Esophagus squamous epithelium (tissue), 5 donors: ENCODE results near the gene MAEA. TPM values are rescaled to one million over a fixed set of nuclear protein-coding genes. Genes with fewer than 3 reads are reported as not detected.

Experiments used
- DNase-seq: peaks from one replicate; lab custom pipeline; 2025; lab: John Stamatoyannopoulos, UW
- H3K27ac ChIP-seq, 4 donors: fragments of 200-600 bp; sonication (generic); one replicate each; pipeline ENCODE4 v1.5.1; 2016 to 2019; ENCODE audit warnings: mild to moderate bottlenecking in 1 of 4
- H3K27me3 ChIP-seq, 4 donors: fragments of 200-600 bp; sonication (generic); 1 replicate in 3 of 4; 2 replicates in 1 of 4; pipeline versions ENCODE4 v1.5.1 to v1.6.0; 2017 to 2021; ENCODE audit warnings: antibody characterized with exemption in 1 of 4
- H3K36me3 ChIP-seq, 3 donors: fragments of 200-600 bp; sonication (generic); one replicate each; pipeline ENCODE4 v1.5.1; 2016 to 2019
- H3K4me1 ChIP-seq, 3 donors: fragments of 200-600 bp; sonication (generic); one replicate each; pipeline ENCODE4 v1.5.1; 2017 to 2019
- H3K4me3 ChIP-seq, 4 donors: fragments of 200-600 bp; sonication (generic); 1 replicate in 3 of 4; 2 replicates in 1 of 4; pipeline ENCODE4 v1.5.1; 2016 to 2019; ENCODE audit warnings: mild to moderate bottlenecking in 2 of 4, moderate library complexity in 1 of 4
- H3K9me3 ChIP-seq, 3 donors: fragments of 200-600 bp; sonication (generic); one replicate each; pipeline ENCODE4 v1.5.1; 2016 to 2019
- POLR2A ChIP-seq, 4 donors: fragments of 450-650 bp; IDR thresholded peaks; one replicate each; pipeline ENCODE4 v1.6.1; 2017; ENCODE audit warnings: antibody characterized with exemption in 4 of 4, mild to moderate bottlenecking in 4 of 4, moderate library complexity in 3 of 4
- WGBS, 2 donors: methylation state at CpG; one replicate each; pipeline ENCODE4 v1.1.5; 2018; 5-methylcytosine and 5-hydroxymethylcytosine counted together
- intact Hi-C: fragments of 100-400 bp; cut with DNase I; formaldehyde crosslinking; loops from one replicate; pipeline ENCODE4 v1.15.0; 2022
- total RNA-seq, 4 donors: library from RNA; depleted of rRNA; stranded (reverse); fragments of >200 nt; gene quantifications; one replicate each; pipeline ENCODE4 v1.1.0, GENCODE V29; 2016
- TF ChIP-seq, protein P1 (sequence below), 6 experiments: fragments of 450-650 bp in 4 of 6; fragments of 200-600 bp in 2 of 6; sonication (generic) in 2 of 6; IDR thresholded peaks; one replicate each; pipeline ENCODE4 v1.5.1; 2016 to 2019; ENCODE audit warnings: antibody characterized with exemption in 6 of 6, mild to moderate bottlenecking in 4 of 6, moderate library complexity in 4 of 6
- donor health status: DM: yes; HTN: yes; CAD: no.

Gene MAEA
- total RNA-seq, 4 donors from 2014 or later: 56.6 to 78.7 (median 67.5) TPM

DNA sequence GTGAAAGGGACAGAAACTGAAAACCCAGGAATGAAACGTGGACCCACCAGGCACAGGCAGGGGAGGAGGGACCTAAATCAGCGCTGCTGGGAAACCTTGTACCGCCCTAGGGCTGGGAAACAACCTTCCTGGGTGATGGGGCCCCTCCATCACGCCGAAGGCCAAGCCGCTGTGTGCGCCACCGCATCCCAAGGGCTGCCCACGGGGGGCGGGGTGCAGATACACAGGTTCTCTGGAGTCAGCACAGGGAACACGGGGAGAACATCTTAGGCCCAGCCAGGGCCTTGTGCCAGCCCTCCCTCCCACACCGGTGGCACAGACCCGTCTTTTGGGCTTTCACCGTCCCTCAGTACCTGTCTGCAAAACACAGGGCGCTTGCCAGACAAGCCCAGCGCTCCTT is 70.3 kb downstream of the MAEA start:
- Histone ChIP-seq H3K4me1 (peaks cover 0 to 12% (median 4%) of the 10 kb centered on the region in 3 donors), H3K4me3 (no peak overlapping the region), H3K27me3 (no peaks in the 10 kb centered on the region), H3K9me3 (no peaks in the 10 kb centered on the region), H3K27ac (peak overlapping the region in 2 of 4 donors; percentile 7 to 29), H3K36me3 (peaks cover 7 to 91% (median 10%) of the 10 kb centered on the region in 3 donors)
- TF ChIP-seq, protein P1, sequence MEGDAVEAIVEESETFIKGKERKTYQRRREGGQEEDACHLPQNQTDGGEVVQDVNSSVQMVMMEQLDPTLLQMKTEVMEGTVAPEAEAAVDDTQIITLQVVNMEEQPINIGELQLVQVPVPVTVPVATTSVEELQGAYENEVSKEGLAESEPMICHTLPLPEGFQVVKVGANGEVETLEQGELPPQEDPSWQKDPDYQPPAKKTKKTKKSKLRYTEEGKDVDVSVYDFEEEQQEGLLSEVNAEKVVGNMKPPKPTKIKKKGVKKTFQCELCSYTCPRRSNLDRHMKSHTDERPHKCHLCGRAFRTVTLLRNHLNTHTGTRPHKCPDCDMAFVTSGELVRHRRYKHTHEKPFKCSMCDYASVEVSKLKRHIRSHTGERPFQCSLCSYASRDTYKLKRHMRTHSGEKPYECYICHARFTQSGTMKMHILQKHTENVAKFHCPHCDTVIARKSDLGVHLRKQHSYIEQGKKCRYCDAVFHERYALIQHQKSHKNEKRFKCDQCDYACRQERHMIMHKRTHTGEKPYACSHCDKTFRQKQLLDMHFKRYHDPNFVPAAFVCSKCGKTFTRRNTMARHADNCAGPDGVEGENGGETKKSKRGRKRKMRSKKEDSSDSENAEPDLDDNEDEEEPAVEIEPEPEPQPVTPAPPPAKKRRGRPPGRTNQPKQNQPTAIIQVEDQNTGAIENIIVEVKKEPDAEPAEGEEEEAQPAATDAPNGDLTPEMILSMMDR (IDR thresholded peaks at IDR 0.05): no peak
- no peak for TF ChIP-seq POLR2A (IDR thresholded peaks at IDR 0.05)
- intact Hi-C loops: loop anchor here (10.0 kb wide), 1 partner anchor 265 kb away; no protein-coding TSS in a partner anchor
- 60 to 88% methylated on average over 1 to 3 of the region's 16 CpGs for WGBS, 2 donors
- no peak for DNase-seq

DNA sequence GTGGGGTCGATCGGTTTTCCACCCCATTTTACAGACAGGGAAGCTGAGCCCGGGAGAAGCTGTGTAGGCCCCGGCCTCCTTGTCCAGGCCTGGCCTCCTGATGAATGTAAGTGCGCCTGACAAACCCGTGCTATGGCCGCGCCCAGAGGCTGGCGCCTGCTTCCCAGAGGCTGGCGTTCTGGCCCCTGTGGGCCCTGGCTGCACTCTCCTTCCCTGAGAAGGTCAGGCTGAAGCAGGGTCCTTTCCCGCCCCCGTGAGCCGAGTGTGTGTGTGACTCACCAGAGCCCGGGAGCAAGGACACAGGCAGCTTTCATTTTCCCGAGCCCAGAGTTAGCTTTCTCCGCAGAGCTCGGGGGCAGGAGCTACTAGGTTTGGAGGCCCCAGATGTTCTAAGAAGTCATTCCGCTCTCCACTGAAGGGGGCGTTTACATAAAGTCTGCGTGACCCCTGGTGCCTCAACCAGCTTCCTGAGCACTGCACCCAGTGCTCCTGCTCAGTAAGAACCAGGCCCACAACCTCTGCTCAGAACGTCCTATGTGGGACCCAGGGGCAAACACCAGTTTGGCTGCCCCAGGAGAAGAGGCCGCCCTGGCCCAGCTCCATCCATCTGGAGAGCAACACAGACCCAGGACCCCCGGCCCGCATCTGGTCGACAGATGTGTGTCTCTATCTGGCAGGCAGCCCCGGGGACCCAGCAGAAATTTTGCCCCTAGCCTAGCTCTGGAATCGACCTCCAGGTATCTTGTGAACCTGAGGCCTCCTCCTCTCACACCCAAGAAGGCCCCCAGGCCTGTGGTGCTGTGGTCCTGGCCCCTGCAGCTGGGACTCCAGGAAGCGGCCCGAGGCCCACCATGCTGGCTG is 71.0 kb downstream of the MAEA start:
- TF ChIP-seq POLR2A (IDR thresholded peaks at IDR 0.05): no peak
- TF ChIP-seq, protein P1 (IDR thresholded peaks at IDR 0.05): no peak
- no peak for DNase-seq
- Histone ChIP-seq H3K36me3 (peaks cover under 1 to 91% (median 10%) of the 10 kb centered on the region in 3 donors), H3K4me3 (no peak overlapping the region), H3K9me3 (no peaks in the 10 kb centered on the region), H3K27me3 (no peaks in the 10 kb centered on the region), H3K4me1 (peaks cover 0 to 19% (median 4%) of the 10 kb centered on the region in 3 donors), H3K27ac (peak overlapping the region in 2 of 4 donors; percentile 7 to 29)
- WGBS, 2 donors: 82% methylated on average over 11 of the region's 29 CpGs; no CpG with 5 or more reads in 1 of the 2 donors
- intact Hi-C loops: no loop called here

DNA sequence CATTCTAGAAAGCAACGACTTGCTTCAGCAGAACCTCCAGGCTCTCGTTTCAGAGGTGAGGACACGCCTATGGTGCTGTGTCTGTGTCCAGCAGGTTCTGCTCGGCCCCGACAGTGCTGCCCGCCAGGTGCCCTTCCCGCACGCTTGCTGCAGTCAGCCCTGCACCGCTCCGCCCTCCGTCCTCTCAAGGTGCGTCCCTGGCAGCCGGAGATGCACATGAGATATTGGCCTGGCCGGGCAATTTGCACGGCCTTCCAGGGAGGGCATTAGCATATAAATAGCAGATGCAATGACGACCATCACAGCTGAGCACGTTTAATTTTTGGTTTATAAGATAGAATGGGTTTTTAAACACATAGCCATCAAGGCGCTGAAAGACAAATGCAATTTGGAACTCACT is 71.7 kb downstream of the MAEA start:
- H3K27ac ChIP-seq: no peak overlapping the region
- peaks cover 0 to 91% (median 9%) of the 10 kb centered on the region in 3 donors for H3K36me3 ChIP-seq
- no peak for TF ChIP-seq POLR2A (IDR thresholded peaks at IDR 0.05)
- TF ChIP-seq, protein P1 (IDR thresholded peaks at IDR 0.05): no peak
- no peak overlapping the region for H3K4me3 ChIP-seq
- H3K4me1 ChIP-seq: peaks cover 0 to 14% (median 4%) of the 10 kb centered on the region in 3 donors
- intact Hi-C loops: no loop called here
- 79 to 83% methylated on average over 10 to 18 of the region's 18 CpGs for WGBS, 2 donors
- no peak for DNase-seq
- H3K9me3 ChIP-seq: no peaks in the 10 kb centered on the region
- no peaks in the 10 kb centered on the region for H3K27me3 ChIP-seq

DNA sequence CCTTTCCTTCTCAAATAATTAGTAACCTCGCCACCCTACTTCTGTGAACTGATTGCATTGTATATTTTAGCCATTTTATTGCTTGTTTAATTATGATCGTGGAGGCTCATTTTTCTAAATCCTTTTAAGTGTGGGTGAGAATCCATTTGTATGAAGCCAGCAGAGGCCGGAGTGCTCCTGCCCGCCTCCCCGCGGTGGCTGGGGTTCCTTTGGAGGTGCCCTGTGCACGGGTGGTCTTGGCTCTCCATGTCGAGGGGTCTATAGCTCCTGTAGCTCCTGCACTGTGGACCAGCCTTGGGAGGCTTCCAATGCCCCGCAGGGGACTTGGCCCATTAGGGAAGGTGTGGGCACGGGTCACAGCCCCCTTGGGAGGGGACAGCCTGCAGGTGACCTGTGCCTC is 72.4 kb downstream of the MAEA start:
- 83 to 94% methylated on average over 6 of the region's 10 CpGs for WGBS, 2 donors
- no peaks in the 10 kb centered on the region for H3K27me3 ChIP-seq
- TF ChIP-seq POLR2A (IDR thresholded peaks at IDR 0.05): no peak
- TF ChIP-seq, protein P1 (IDR thresholded peaks at IDR 0.05): no peak
- DNase-seq: no peak
- no peak overlapping the region for H3K27ac ChIP-seq
- no peak overlapping the region for H3K4me3 ChIP-seq
- intact Hi-C loops: no loop called here
- H3K4me1 ChIP-seq: peaks cover 0 to 13% (median 4%) of the 10 kb centered on the region in 3 donors
- H3K9me3 ChIP-seq: no peaks in the 10 kb centered on the region
- H3K36me3 ChIP-seq: peaks cover 4 to 91% (median 6%) of the 10 kb centered on the region in 3 donors

DNA sequence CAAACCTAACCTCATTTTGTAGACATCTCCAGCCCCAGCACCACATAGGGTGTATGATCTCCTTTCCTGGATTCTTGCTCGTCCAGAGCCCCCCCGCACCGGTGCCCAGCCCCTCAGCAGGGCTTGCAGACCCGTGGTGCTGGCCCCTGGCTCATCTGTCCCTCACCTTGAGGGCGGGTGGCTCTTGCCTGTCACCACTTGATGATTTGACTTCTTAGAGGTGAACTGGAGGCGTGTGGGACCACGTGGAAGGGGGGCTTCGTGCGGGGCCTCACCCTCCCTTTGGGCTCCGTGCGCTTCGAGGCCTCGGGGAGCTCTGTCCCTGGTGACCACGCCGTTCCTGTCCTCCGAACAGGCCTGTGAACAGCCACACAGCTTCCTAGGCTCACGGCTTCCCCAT is 72.8 kb downstream of the MAEA start:
- intact Hi-C loops: no loop called here
- no peak overlapping the region for H3K27ac ChIP-seq
- TF ChIP-seq, protein P1 (IDR thresholded peaks at IDR 0.05): no peak
- no peak for TF ChIP-seq POLR2A (IDR thresholded peaks at IDR 0.05)
- H3K9me3 ChIP-seq: no peaks in the 10 kb centered on the region
- no peak overlapping the region for H3K4me3 ChIP-seq
- H3K4me1 ChIP-seq: peaks cover 0 to 13% (median 4%) of the 10 kb centered on the region in 3 donors
- 92% methylated on average over 16 of the region's 17 CpGs; no CpG with 5 or more reads in 1 of the 2 donors for WGBS, 2 donors
- H3K27me3 ChIP-seq: no peaks in the 10 kb centered on the region
- DNase-seq: no peak
- H3K36me3 ChIP-seq: peaks cover 4 to 91% (median 6%) of the 10 kb centered on the region in 3 donors
